K562 (cell line): Measurements from ENCODE around the gene SPINK4. TPM values are rescaled to one million over a fixed set of nuclear protein-coding genes. Genes with fewer than 3 reads are reported as not detected.

Experiments used
- ARID2 ChIP-seq: fragments of 450-650 bp; IDR thresholded peaks from 2 replicates; pipeline ENCODE4 v1.6.1; 2017; ENCODE audit warnings: antibody characterized with exemption, mild to moderate bottlenecking
- CHAMP1 ChIP-seq: fragments of 450-650 bp; IDR thresholded peaks from 2 replicates; pipeline ENCODE4 v1.6.1; 2016; ENCODE audit warnings: mild to moderate bottlenecking
- E2F1 ChIP-seq: sonication (generic); formaldehyde crosslinking; IDR thresholded peaks from 2 replicates; pipeline ENCODE4 v1.8.1; 2023; ENCODE audit warnings: mild to moderate bottlenecking, missing genetic modification reagents, moderate library complexity
- EGR1 ChIP-seq: fragments of 450-650 bp; conservative IDR thresholded peaks from 2 replicates; pipeline ENCODE4 v1.6.1; 2017; ENCODE audit warnings: mild to moderate bottlenecking
- ETV1 ChIP-seq: fragments of 450-650 bp; conservative IDR thresholded peaks from 2 replicates; pipeline ENCODE4 v1.6.1; 2016; ENCODE audit warnings: missing genetic modification characterization, control low read depth, low read depth, missing compliant biosample characterization
- FOXA3 ChIP-seq, 2 experiments: fragments of 450-650 bp in 1 of 2; sonication (generic) in 1 of 2; formaldehyde crosslinking; IDR thresholded peaks in 1 of 2; conservative IDR thresholded peaks in 1 of 2; 2 replicates each; pipeline versions ENCODE4 v1.4.0 to v1.8.0; 2020 to 2022; ENCODE audit warnings: mild to moderate bottlenecking in 2 of 2, missing genetic modification reagents in 1 of 2
- GTF2B ChIP-seq: IDR thresholded peaks from 2 replicates; pipeline ENCODE4 v1.6.1; 2011; ENCODE audit not compliant: insufficient read length; ENCODE audit errors: extremely low read depth
- JUND ChIP-seq, 2 experiments: IDR thresholded peaks; 2 replicates in 1 of 2; 3 replicates in 1 of 2; pipeline ENCODE4 v1.6.1; 2011; ENCODE audit warnings: borderline replicate concordance in 2 of 2, low read depth in 2 of 2, low read length in 2 of 2, improper control_type of control experiment in 1 of 2, missing biosample characterization in 1 of 2, missing genetic modification characterization in 1 of 2, missing genetic modification reagents in 1 of 2
- KDM5B ChIP-seq: fragments of 200-600 bp; sonication (generic); IDR thresholded peaks from 2 replicates; pipeline ENCODE4 v1.6.1; 2012; ENCODE audit warnings: low read depth, mild to moderate bottlenecking, moderate library complexity, low read length, control low read depth, inconsistent platforms; ENCODE audit not compliant: insufficient replicate concordance
- KLF13 ChIP-seq: fragments of 450-650 bp; IDR thresholded peaks from 2 replicates; pipeline ENCODE4 v1.6.1; 2016; ENCODE audit warnings: missing genetic modification characterization, low read depth, mild to moderate bottlenecking, missing compliant biosample characterization, moderate library complexity, borderline replicate concordance
- MXI1 ChIP-seq: IDR thresholded peaks from 2 replicates; pipeline ENCODE4 v1.6.1; 2011; ENCODE audit warnings: low read depth, mild to moderate bottlenecking, improper control_type of control experiment, low read length
- RFX5 ChIP-seq: IDR thresholded peaks from 2 replicates; pipeline ENCODE4 v1.6.1; 2011; ENCODE audit warnings: low read depth, mild to moderate bottlenecking, improper control_type of control experiment, low read length
- TAL1 ChIP-seq: fragments of 450-650 bp; IDR thresholded peaks from 2 replicates; pipeline ENCODE4 v1.6.1; 2016; ENCODE audit warnings: mild to moderate bottlenecking
- TCF7L2 ChIP-seq: fragments of 150-350 bp; IDR thresholded peaks from 2 replicates; pipeline ENCODE4 v1.6.1; 2016; ENCODE audit warnings: low read depth, mild to moderate bottlenecking, low read length, moderate library complexity
- TEAD2 ChIP-seq: fragments of 450-650 bp; IDR thresholded peaks from 2 replicates; pipeline ENCODE4 v1.6.1; 2016; ENCODE audit warnings: missing genetic modification characterization, control low read depth, missing compliant biosample characterization
- ZNF282 ChIP-seq: sonication (generic); formaldehyde crosslinking; IDR thresholded peaks from 2 replicates; pipeline ENCODE4 v1.8.1; 2023; ENCODE audit warnings: missing genetic modification reagents
- ZNF324 ChIP-seq: fragments of 250-450 bp; sonication (Bioruptor Pico); IDR thresholded peaks from 2 replicates; pipeline ENCODE4 v1.4.0; 2020; ENCODE audit warnings: mild to moderate bottlenecking
- ZNF584 ChIP-seq: fragments of 200-800 bp; sonication (Bioruptor generic); IDR thresholded peaks from 2 replicates; pipeline ENCODE4 v1.6.1; 2016; ENCODE audit warnings: low read depth, mild to moderate bottlenecking, missing genetic modification characterization, missing compliant biosample characterization
- ZNF830 ChIP-seq: fragments of 250-450 bp; sonication (Bioruptor Pico); IDR thresholded peaks from 2 replicates; pipeline ENCODE4 v1.5.0; 2021; ENCODE audit warnings: mild to moderate bottlenecking
- polyA plus RNA-seq, 8 experiments: library from polyadenylated mRNA; depleted of rRNA in 4 of 8; stranded (reverse) in 5 of 8; unstranded in 3 of 8; fragments of >200 nt; fragmentation: Nextera tagmentation in 2 of 8; fragmentation: Illumina TruSeq in 1 of 8; extraction: Ambion mirVana in 2 of 8; extraction: Trizol in 1 of 8; gene quantifications; 2 replicates each; pipeline versions ENCODE4 v1.2.1 to v1.2.3, GENCODE V29; 2011 to 2014; ENCODE audit warnings: inconsistent platforms in 1 of 8, missing spikeins in 1 of 8
- total RNA-seq, 7 experiments: library from RNA; depleted of rRNA in 6 of 7; stranded (reverse); fragments of >200 nt in 6 of 7; fragmentation: Illumina TruSeq in 2 of 7; extraction: Trizol in 2 of 7; gene quantifications; 2 replicates each; pipeline versions ENCODE4 v1.2.1 to v1.2.3, GENCODE V29; 2011 to 2021; ENCODE audit warnings: low replicate concordance in 1 of 7
- TF ChIP-seq, protein P1 (sequence below): sonication (generic); formaldehyde crosslinking; IDR thresholded peaks from 2 replicates; pipeline ENCODE4 v1.8.1; 2023; ENCODE audit warnings: mild to moderate bottlenecking, missing genetic modification reagents
- TF ChIP-seq, protein P2 (sequence below): fragments of 250-450 bp; sonication (Bioruptor Pico); IDR thresholded peaks from 2 replicates; pipeline ENCODE4 v1.8.0; 2021; ENCODE audit warnings: borderline replicate concordance, mild to moderate bottlenecking, moderate library complexity; ENCODE audit not compliant: poor library complexity, severe bottlenecking

The SPINK4 gene
- total and polyA plus RNA-seq, 9 of the 15 experiments (the other 6 are each of a cell fraction or from before 2014, with no cell fraction given): 0.74 to 5.5 (median 2.1) TPM; not detected in 2

- TF ChIP-seq CHAMP1 (peak; percentile 49; the same call in 1 of the 2 replicates), E2F1 (no peak), KLF13 (no peak), TEAD2 (0 out of 2 replicates have a peak, but pooled peaks have one; percentile 30), FOXA3 (CRISPR knock-in tag; conservative IDR thresholded peaks at IDR 0.05 in 1 of 2, IDR thresholded peaks at IDR 0.05 in 1 of 2) (no peak), ARID2 (no peak), TCF7L2 (no peak), ZNF282 (CRISPR knock-in tag) (no peak), TAL1 (peak; percentile 96), ZNF324 (CRISPR knock-in tag) (no peak), EGR1 (no peak), RFX5 (no peak), JUND (IDR thresholded peaks at IDR 0.05; ENCODE audit: borderline replicate concordance, low read depth, low read length) (peak; percentile 46; the same call in 1 of the 2 replicates), JUND (tag; IDR thresholded peaks at IDR 0.05; ENCODE audit: borderline replicate concordance, low read depth, low read length) (peak; percentile 54; the same call in 1 of the 3 replicates), ETV1 (tag) (peak; percentile 97), ZNF584 (peak; percentile 80; the same call in 1 of the 2 replicates), GTF2B (no peak), ZNF830 (CRISPR knock-in tag) (no peak), MXI1 (no peak), KDM5B (no peak)
- TF ChIP-seq, protein P1, sequence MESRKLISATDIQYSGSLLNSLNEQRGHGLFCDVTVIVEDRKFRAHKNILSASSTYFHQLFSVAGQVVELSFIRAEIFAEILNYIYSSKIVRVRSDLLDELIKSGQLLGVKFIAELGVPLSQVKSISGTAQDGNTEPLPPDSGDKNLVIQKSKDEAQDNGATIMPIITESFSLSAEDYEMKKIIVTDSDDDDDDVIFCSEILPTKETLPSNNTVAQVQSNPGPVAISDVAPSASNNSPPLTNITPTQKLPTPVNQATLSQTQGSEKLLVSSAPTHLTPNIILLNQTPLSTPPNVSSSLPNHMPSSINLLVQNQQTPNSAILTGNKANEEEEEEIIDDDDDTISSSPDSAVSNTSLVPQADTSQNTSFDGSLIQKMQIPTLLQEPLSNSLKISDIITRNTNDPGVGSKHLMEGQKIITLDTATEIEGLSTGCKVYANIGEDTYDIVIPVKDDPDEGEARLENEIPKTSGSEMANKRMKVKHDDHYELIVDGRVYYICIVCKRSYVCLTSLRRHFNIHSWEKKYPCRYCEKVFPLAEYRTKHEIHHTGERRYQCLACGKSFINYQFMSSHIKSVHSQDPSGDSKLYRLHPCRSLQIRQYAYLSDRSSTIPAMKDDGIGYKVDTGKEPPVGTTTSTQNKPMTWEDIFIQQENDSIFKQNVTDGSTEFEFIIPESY (CRISPR knock-in tag): no peak
- TF ChIP-seq, protein P2, sequence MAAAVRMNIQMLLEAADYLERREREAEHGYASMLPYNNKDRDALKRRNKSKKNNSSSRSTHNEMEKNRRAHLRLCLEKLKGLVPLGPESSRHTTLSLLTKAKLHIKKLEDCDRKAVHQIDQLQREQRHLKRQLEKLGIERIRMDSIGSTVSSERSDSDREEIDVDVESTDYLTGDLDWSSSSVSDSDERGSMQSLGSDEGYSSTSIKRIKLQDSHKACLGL (CRISPR knock-in tag): no peak
Observed at GRCh38 chr9:33239921-33240320, at the start of gene SPINK4 (continued).
